Fibroblast of lung (primary cell): ENCODE results near the gene FBLN1.

Experiments used
- EZH2 ChIP-seq: IDR thresholded peaks from 2 replicates; pipeline ENCODE4 v1.5.1; 2012; ENCODE audit warnings: low read length, control low read depth, mild to moderate bottlenecking; ENCODE audit errors: missing control alignments
- TF ChIP-seq, protein P1 (sequence below), 2 donors: IDR thresholded peaks in 1 of 2; conservative IDR thresholded peaks in 1 of 2; 1 replicate in 1 of 2; 2 replicates in 1 of 2; pipeline ENCODE4 v1.5.1; 2011 to 2012; ENCODE audit warnings: low read length in 2 of 2, control low read depth in 1 of 2, inconsistent platforms in 1 of 2, low read depth in 1 of 2, mild to moderate bottlenecking in 1 of 2

DNA sequence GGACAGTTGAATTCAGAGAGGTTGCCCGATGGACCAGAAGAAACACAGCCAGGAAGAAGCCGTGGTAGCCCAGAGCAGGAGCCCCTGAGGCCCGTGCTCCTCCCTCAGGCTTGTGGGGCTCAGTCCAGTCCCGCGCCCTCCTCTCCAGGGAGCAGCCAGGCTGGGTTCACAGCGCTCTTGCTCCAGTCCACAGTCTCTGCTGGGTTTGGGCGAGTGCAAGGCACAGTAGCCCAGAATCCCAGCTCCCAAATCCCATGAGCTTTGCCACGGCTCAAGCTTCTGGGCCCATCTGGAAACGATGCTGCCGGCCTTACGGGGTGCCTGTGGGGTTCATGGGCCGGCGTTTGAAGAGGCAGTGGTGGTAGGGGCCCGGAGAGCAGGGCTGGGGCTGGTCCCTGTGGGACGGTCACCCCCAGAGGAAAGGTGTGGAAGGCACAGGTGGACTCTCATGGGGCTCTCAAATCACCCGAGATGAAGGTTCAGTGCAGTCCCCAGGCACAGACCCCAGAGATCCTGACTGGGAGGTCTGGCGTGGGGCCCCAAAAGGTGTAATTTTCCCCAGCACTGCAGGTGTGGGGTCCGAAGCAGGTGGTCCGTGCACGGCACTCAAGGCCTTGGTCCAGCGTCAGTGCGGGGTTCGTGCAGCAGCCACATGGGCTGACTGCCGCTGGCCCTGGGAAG is 138.4 kb downstream of the FBLN1 start:
- TF ChIP-seq, protein P1, sequence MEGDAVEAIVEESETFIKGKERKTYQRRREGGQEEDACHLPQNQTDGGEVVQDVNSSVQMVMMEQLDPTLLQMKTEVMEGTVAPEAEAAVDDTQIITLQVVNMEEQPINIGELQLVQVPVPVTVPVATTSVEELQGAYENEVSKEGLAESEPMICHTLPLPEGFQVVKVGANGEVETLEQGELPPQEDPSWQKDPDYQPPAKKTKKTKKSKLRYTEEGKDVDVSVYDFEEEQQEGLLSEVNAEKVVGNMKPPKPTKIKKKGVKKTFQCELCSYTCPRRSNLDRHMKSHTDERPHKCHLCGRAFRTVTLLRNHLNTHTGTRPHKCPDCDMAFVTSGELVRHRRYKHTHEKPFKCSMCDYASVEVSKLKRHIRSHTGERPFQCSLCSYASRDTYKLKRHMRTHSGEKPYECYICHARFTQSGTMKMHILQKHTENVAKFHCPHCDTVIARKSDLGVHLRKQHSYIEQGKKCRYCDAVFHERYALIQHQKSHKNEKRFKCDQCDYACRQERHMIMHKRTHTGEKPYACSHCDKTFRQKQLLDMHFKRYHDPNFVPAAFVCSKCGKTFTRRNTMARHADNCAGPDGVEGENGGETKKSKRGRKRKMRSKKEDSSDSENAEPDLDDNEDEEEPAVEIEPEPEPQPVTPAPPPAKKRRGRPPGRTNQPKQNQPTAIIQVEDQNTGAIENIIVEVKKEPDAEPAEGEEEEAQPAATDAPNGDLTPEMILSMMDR (conservative IDR thresholded peaks at IDR 0.05 in 1 of 2, IDR thresholded peaks at IDR 0.05 in 1 of 2; ENCODE audit: low read depth in 1 of 2, low read length in 2 of 2) = no peak
- no peak for TF ChIP-seq EZH2
